Natural killer cell (primary cell): ENCODE data around the gene TRMT44. TPM values are rescaled to one million over a fixed set of nuclear protein-coding genes. Genes with fewer than 3 reads are reported as not detected.

Experiments used
- ATAC-seq, 3 donors: fragments of 150-1000 bp in 2 of 3; fragments of 200-7000 bp in 1 of 3; cut with Tn5 transposase; 1 replicate in 1 of 3; 2 replicates in 2 of 3; pipeline ENCODE4 v1.10.0; 2021; ENCODE audit warnings: mild to moderate bottlenecking in 2 of 3, moderate library complexity in 2 of 3
- DNase-seq, 2 donors: peaks; one replicate each; pipeline versions ENCODE4 v3.0.0 to v3.0.0-alpha.2; 2013 to 2021; ENCODE audit warnings: mixed read lengths in 1 of 2
- H3K27ac ChIP-seq: one replicate; pipeline ENCODE4 v1.5.1; 2013; ENCODE audit warnings: mild to moderate bottlenecking, low read length
- H3K27me3 ChIP-seq: one replicate; pipeline ENCODE4 v1.6.1; 2013; ENCODE audit warnings: low read length; ENCODE audit not compliant: control insufficient read depth, insufficient read depth
- H3K36me3 ChIP-seq: one replicate; pipeline ENCODE4 v1.6.1; 2013; ENCODE audit warnings: low read length; ENCODE audit not compliant: control insufficient read depth, insufficient read depth
- H3K4me1 ChIP-seq: one replicate; pipeline ENCODE4 v1.6.1; 2013; ENCODE audit warnings: low read length; ENCODE audit not compliant: control insufficient read depth, insufficient read depth
- H3K4me3 ChIP-seq: one replicate; pipeline ENCODE4 v1.5.1; 2013; ENCODE audit warnings: low read length
- H3K9me3 ChIP-seq: one replicate; pipeline ENCODE4 v1.6.1; 2013; ENCODE audit warnings: low read length; ENCODE audit not compliant: control insufficient read depth, insufficient read depth
- H3K27ac Mint-ChIP-seq, 2 donors: one replicate each; pipeline ENCODE4 v1.8.0; 2022; ENCODE audit warnings: mild to moderate bottlenecking in 2 of 2, mixed read lengths in 2 of 2, moderate library complexity in 1 of 2
- H3K27me3 Mint-ChIP-seq, 2 donors: one replicate each; pipeline ENCODE4 v1.8.0; 2022; ENCODE audit warnings: low read depth in 2 of 2, mixed read lengths in 2 of 2
- H3K36me3 Mint-ChIP-seq: one replicate; pipeline ENCODE4 v1.8.0; 2022; ENCODE audit warnings: mixed read lengths
- H3K4me1 Mint-ChIP-seq, 2 donors: one replicate each; pipeline ENCODE4 v1.8.0; 2022; ENCODE audit warnings: mixed read lengths in 2 of 2
- H3K4me3 Mint-ChIP-seq: one replicate; pipeline ENCODE4 v1.8.0; 2022; ENCODE audit warnings: mild to moderate bottlenecking, moderate library complexity, mixed read lengths
- H3K9me3 Mint-ChIP-seq, 2 donors: one replicate each; pipeline ENCODE4 v1.8.0; 2022; ENCODE audit warnings: mixed read lengths in 2 of 2
- CTCF ChIP-seq: fragments of 200-600 bp; IDR thresholded peaks from one replicate; pipeline ENCODE4 v1.8.0; 2022; ENCODE audit warnings: antibody characterized with exemption
- WGBS: methylation state at CpG from one replicate; pipeline ENCODE4 v1.1.7; 2013; ENCODE audit warnings: missing lambda C conversion rate; ENCODE audit not compliant: insufficient coverage; 5-methylcytosine and 5-hydroxymethylcytosine counted together
- intact Hi-C: fragments of 100-400 bp; cut with micrococcal nuclease; formaldehyde crosslinking; loops from one replicate; pipeline ENCODE4 v1.14.2; 2022
- total RNA-seq, 4 donors: library from RNA; stranded (reverse); fragments of 120-200 nt in 1 of 4; gene quantifications; one replicate each; pipeline versions ENCODE4 v1.2.3 to v1.2.4, GENCODE V29; 2013 to 2022

Gene TRMT44
- total RNA-seq, 3 donors from 2014 or later (not counting 1 experiment from before 2014, with no cell fraction given), result 24.4 to 37.5 (median 34.3) TPM

GRCh38 chr4:8477676-8478075 is 37.1 kb downstream of the TRMT44 start:
- no peaks in the 10 kb centered on the region for H3K4me1 Mint-ChIP-seq

GRCh38 chr4:8478371-8478770 is 37.8 kb downstream of the TRMT44 start:
- no peaks in the 10 kb centered on the region for H3K27me3 Mint-ChIP-seq
- no peak overlapping the region for H3K27ac Mint-ChIP-seq
- DNase-seq, result no peak

More at GRCh38 chr4:8477676-8478075, 37.1 kb downstream of the TRMT44 start:
- ATAC-seq (no peak), DNase-seq (no peak)
- Mint-ChIP-seq H3K27me3 (no peaks in the 10 kb centered on the region), H3K27ac (no peak overlapping the region), H3K36me3 (no peaks in the 10 kb centered on the region), H3K9me3 (no peaks in the 10 kb centered on the region), H3K4me3 (no peak overlapping the region)
- TF ChIP-seq CTCF, result no peak
- 88% methylated on average over 8 of the region's 8 CpGs for WGBS
- Histone ChIP-seq H3K4me1 (no peaks in the 10 kb centered on the region), H3K27me3 (no peaks in the 10 kb centered on the region), H3K4me3 (no peak overlapping the region), H3K9me3 (no peaks in the 10 kb centered on the region), H3K27ac (no peak overlapping the region), H3K36me3 (peaks cover 4% of the 10 kb centered on the region)
- intact Hi-C loops, result no loop called here

GRCh38 chr4:8478801-8479744 is 38.5 kb downstream of the TRMT44 start:
- Mint-ChIP-seq H3K27me3 (no peaks in the 10 kb centered on the region), H3K9me3 (no peaks in the 10 kb centered on the region), H3K36me3 (no peaks in the 10 kb centered on the region), H3K27ac (no peak overlapping the region), H3K4me1 (no peaks in the 10 kb centered on the region), H3K4me3 (no peak overlapping the region)
- intact Hi-C loops, result no loop called here
- no peak for DNase-seq
- Histone ChIP-seq H3K4me1 (no peaks in the 10 kb centered on the region), H3K9me3 (no peaks in the 10 kb centered on the region), H3K4me3 (no peak overlapping the region), H3K27me3 (no peaks in the 10 kb centered on the region), H3K36me3 (peaks cover 4% of the 10 kb centered on the region), H3K27ac (no peak overlapping the region)
- WGBS, result 93% methylated on average over 23 of the region's 24 CpGs
- no peak for TF ChIP-seq CTCF
- no peak for ATAC-seq

More at GRCh38 chr4:8478371-8478770, 37.8 kb downstream of the TRMT44 start:
- intact Hi-C loops, result no loop called here
- no peak overlapping the region for H3K27ac ChIP-seq
- 97% methylated on average over 9 of the region's 9 CpGs for WGBS
- no peaks in the 10 kb centered on the region for H3K4me1 ChIP-seq
- no peak overlapping the region for H3K4me3 ChIP-seq
- ATAC-seq, result no peak
- Mint-ChIP-seq H3K9me3 (no peaks in the 10 kb centered on the region), H3K4me3 (no peak overlapping the region), H3K4me1 (no peaks in the 10 kb centered on the region), H3K36me3 (no peaks in the 10 kb centered on the region)
- no peaks in the 10 kb centered on the region for H3K27me3 ChIP-seq
- no peaks in the 10 kb centered on the region for H3K9me3 ChIP-seq
- TF ChIP-seq CTCF, result no peak
- H3K36me3 ChIP-seq, result peaks cover 4% of the 10 kb centered on the region
